K562 (cell line): ENCODE data around the gene C15orf62. TPM values are rescaled to one million over a fixed set of nuclear protein-coding genes. Genes with fewer than 3 reads are reported as not detected.
A peak's percentile ranks its signal among the peaks of the same experiment; 100 is the strongest.

Experiments
- ATAC-seq: fragments of 200-7000 bp; cut with Tn5 transposase; 3 replicates; pipeline ENCODE4 v1.9.1; 2020; ENCODE audit warnings: moderate library complexity
- BruUV-seq: library from RNA; stranded (reverse); fragments of 400-500 nt; replicated peaks from 2 replicates; lab custom pipeline; 2021; lab: Mats Ljungman, UMichigan
- CTCF ChIA-PET: fragments of 300-600 bp; formaldehyde crosslinking; extraction: SDS; loops from one replicate; lab custom pipeline; 2021; ENCODE audit warnings: low intra/inter-chr PET ratio; lab: Yijun Ruan, JAX
- POLR2A ChIA-PET: fragments of 300-600, 350-650 bp; sonication (Branson Sonifier 250); formaldehyde crosslinking; extraction: SDS; loops from one replicate; lab custom pipeline; 2021; ENCODE audit warnings: antibody characterized with exemption, inconsistent platforms; lab: Yijun Ruan, JAX
- DNase-seq, 4 experiments: peaks; one replicate each; pipeline versions ENCODE4 v3.0.0 to v3.0.0-alpha.2; 2011 to 2018; ENCODE audit warnings: low spot score in 3 of 4, mixed read lengths in 3 of 4; ENCODE audit errors: extremely low read depth in 1 of 4
- FAIRE-seq: peaks from 2 replicates; lab custom pipeline; 2011; peaks lifted over from hg19 to GRCh38; lab: Jason Lieb, UNC
- H2AFZ ChIP-seq: 2 replicates; pipeline ENCODE4 v1.6.0; 2011; ENCODE audit warnings: low read depth, low read length, control low read depth, inconsistent platforms
- H3K27ac ChIP-seq: fragments of 200-600 bp; 3 replicates; pipeline ENCODE4 v1.8.0; 2011; ENCODE audit warnings: low read depth, mild to moderate bottlenecking, control low read depth, inconsistent platforms, low read length, moderate library complexity, mixed read lengths; ENCODE audit errors: extremely low read depth
- H3K27me3 ChIP-seq, 2 experiments: fragments of 300-600 bp in 1 of 2; 2 replicates in 1 of 2; 3 replicates in 1 of 2; pipeline versions ENCODE4 v1.6.0 to v1.8.0; 2011; ENCODE audit warnings: inconsistent platforms in 2 of 2, low read length in 2 of 2, mild to moderate bottlenecking in 1 of 2, mixed read lengths in 1 of 2, moderate library complexity in 1 of 2; ENCODE audit not compliant: control insufficient read depth in 2 of 2, insufficient read depth in 2 of 2
- H3K36me3 ChIP-seq: fragments of 300-600 bp; 3 replicates; pipeline ENCODE4 v1.8.0; 2011; ENCODE audit warnings: mild to moderate bottlenecking, low read length, inconsistent platforms; ENCODE audit not compliant: control insufficient read depth, insufficient read depth
- H3K4me1 ChIP-seq, 2 experiments: fragments of 200-600 bp in 1 of 2; replicated peaks in 1 of 2; 2 replicates in 1 of 2; 3 replicates in 1 of 2; pipeline versions ENCODE4 v1.5.1 to v1.8.0; 2011; ENCODE audit warnings: inconsistent platforms in 2 of 2, low read length in 2 of 2, mild to moderate bottlenecking in 1 of 2, mixed read lengths in 1 of 2, moderate library complexity in 1 of 2; ENCODE audit not compliant: control insufficient read depth in 2 of 2, insufficient read depth in 2 of 2
- H3K4me2 ChIP-seq: 2 replicates; pipeline ENCODE4 v1.6.1; 2011; ENCODE audit warnings: low read length, control low read depth, inconsistent platforms, mixed read lengths; ENCODE audit not compliant: insufficient read depth
- H3K4me3 ChIP-seq: fragments of 200-600 bp; sonication (generic), shearing (Covaris generic); 2 replicates; pipeline ENCODE4 v1.5.1; 2016; ENCODE audit warnings: control low read depth, inconsistent platforms
- H3K79me2 ChIP-seq: fragments of 200-600 bp; 3 replicates; pipeline ENCODE4 v1.8.0; 2011; ENCODE audit warnings: low read length, inconsistent platforms; ENCODE audit not compliant: control insufficient read depth, insufficient read depth
- H3K9ac ChIP-seq, 2 experiments: 2 replicates each; pipeline versions ENCODE4 v1.6.0 to v1.6.1; 2011; ENCODE audit warnings: low read depth in 2 of 2, low read length in 2 of 2, control low read depth in 1 of 2, inconsistent platforms in 1 of 2, mild to moderate bottlenecking in 1 of 2, mixed read lengths in 1 of 2; ENCODE audit not compliant: insufficient read depth in 1 of 2
- H3K9me1 ChIP-seq: one replicate; pipeline ENCODE4 v1.6.0; 2011; ENCODE audit warnings: inconsistent platforms, mild to moderate bottlenecking, low read length, moderate library complexity; ENCODE audit not compliant: control insufficient read depth, insufficient read depth
- H3K9me3 ChIP-seq: replicated peaks from 2 replicates; pipeline ENCODE4 v1.5.1; 2011; ENCODE audit warnings: low read depth, low read length, inconsistent platforms; ENCODE audit not compliant: control insufficient read depth, insufficient read depth
- H4K20me1 ChIP-seq: replicated peaks from 2 replicates; pipeline ENCODE4 v1.6.1; 2011; ENCODE audit warnings: low read length, inconsistent platforms, mixed read lengths; ENCODE audit not compliant: control insufficient read depth, insufficient read depth
- ATF4 ChIP-seq: fragments of 450-650 bp; formaldehyde crosslinking; IDR thresholded peaks from 2 replicates; pipeline ENCODE4 v1.4.0; 2022; ENCODE audit warnings: mild to moderate bottlenecking, moderate library complexity
- CHAMP1 ChIP-seq: fragments of 450-650 bp; IDR thresholded peaks from 2 replicates; pipeline ENCODE4 v1.6.1; 2016; ENCODE audit warnings: mild to moderate bottlenecking
- CTCF ChIP-seq, 3 experiments: IDR thresholded peaks in 2 of 3; conservative IDR thresholded peaks in 1 of 3; 2 replicates each; pipeline ENCODE4 v1.5.1; 2011 to 2012; ENCODE audit warnings: low read length in 3 of 3, mild to moderate bottlenecking in 3 of 3, control low read depth in 2 of 3, improper control_type of control experiment in 1 of 3, inconsistent platforms in 1 of 3, low read depth in 1 of 3, mixed read lengths in 1 of 3, moderate library complexity in 1 of 3; ENCODE audit not compliant: insufficient read depth in 2 of 3
- RAD21 ChIP-seq, 2 experiments: fragments of 250-450 bp in 1 of 2; fragments of 450-650 bp in 1 of 2; sonication (Bioruptor Pico) in 1 of 2; formaldehyde crosslinking in 1 of 2; IDR thresholded peaks in 1 of 2; conservative IDR thresholded peaks in 1 of 2; 2 replicates each; pipeline versions ENCODE4 v1.4.0 to v1.8.0; 2020 to 2022; ENCODE audit warnings: mild to moderate bottlenecking in 2 of 2, moderate library complexity in 1 of 2
- STAT6 ChIP-seq: sonication (generic); formaldehyde crosslinking; IDR thresholded peaks from 2 replicates; pipeline ENCODE4 v1.8.1; 2023; ENCODE audit warnings: mild to moderate bottlenecking, missing genetic modification reagents
- ZBTB17 ChIP-seq: fragments of 450-650 bp; formaldehyde crosslinking; IDR thresholded peaks from 2 replicates; pipeline ENCODE4 v1.4.0; 2020; ENCODE audit warnings: mild to moderate bottlenecking
- ZNF263 ChIP-seq: sonication (generic); formaldehyde crosslinking; IDR thresholded peaks from 2 replicates; pipeline ENCODE4 v1.8.0; 2022; ENCODE audit warnings: mild to moderate bottlenecking, missing genetic modification reagents, borderline replicate concordance
- WGBS: fragments of 100-300 bp; shearing (Covaris generic); methylation state at CpG from one replicate; pipeline ENCODE4 v1.1.6; 2016; ENCODE audit warnings: low coverage, mixed read lengths; ENCODE audit not compliant: insufficient coverage; ENCODE audit errors: missing lambda C conversion rate; 5-methylcytosine and 5-hydroxymethylcytosine counted together
- in situ Hi-C: fragments of 300-500 bp; cut with MboI; formaldehyde crosslinking; loops from 4 replicates; pipeline ENCODE4 v1.15.0; 2018; ENCODE audit warnings: inconsistent platforms, mixed read lengths
- intact Hi-C: fragments of 100-400 bp; cut with micrococcal nuclease; formaldehyde crosslinking; loops from 2 replicates; pipeline ENCODE4 v1.14.2; 2022
- polyA plus RNA-seq, 8 experiments: library from polyadenylated mRNA; depleted of rRNA in 4 of 8; stranded (reverse) in 5 of 8; unstranded in 3 of 8; fragments of >200 nt; fragmentation: Nextera tagmentation in 2 of 8; fragmentation: Illumina TruSeq in 1 of 8; extraction: Ambion mirVana in 2 of 8; extraction: Trizol in 1 of 8; gene quantifications; 2 replicates each; pipeline versions ENCODE4 v1.2.1 to v1.2.3, GENCODE V29; 2011 to 2014; ENCODE audit warnings: inconsistent platforms in 1 of 8, missing spikeins in 1 of 8
- total RNA-seq, 7 experiments: library from RNA; depleted of rRNA in 6 of 7; stranded (reverse); fragments of >200 nt in 6 of 7; fragmentation: Illumina TruSeq in 2 of 7; extraction: Trizol in 2 of 7; gene quantifications; 2 replicates each; pipeline versions ENCODE4 v1.2.1 to v1.2.3, GENCODE V29; 2011 to 2021; ENCODE audit warnings: low replicate concordance in 1 of 7

The C15orf62 gene
- total and polyA plus RNA-seq, 9 of the 15 experiments (the other 6 are each of a cell fraction or from before 2014, with no cell fraction given): 0.01 to 0.76 (median 0.30) TPM; not detected in 1

GRCh38 chr15:40782609-40783227 is 12.9 kb downstream of the C15orf62 start (continued):
- TF ChIP-seq CHAMP1 (no peak), ZBTB17 (CRISPR knock-in tag) (no peak), ZNF263 (CRISPR knock-in tag) (peak; percentile 45; the same call in 1 of the 2 replicates)

GRCh38 chr15:40785164-40785563 is 15.4 kb downstream of the C15orf62 start:
- Histone ChIP-seq H3K36me3 (peaks cover 3% of the 10 kb centered on the region; the same call in 1 of the 3 replicates), H3K4me3 (no peak overlapping the region), H3K4me1 (peaks cover 7 to 11% of the 10 kb centered on the region in 2 experiments; a peak in 4 of 5 replicates), H2AFZ (no peak overlapping the region), H3K79me2 (peaks cover 4% of the 10 kb centered on the region; the same call in 1 of the 3 replicates), H3K27ac (no peak overlapping the region), H3K27me3 (no peaks in the 10 kb centered on the region), H3K4me2 (no peak overlapping the region), H4K20me1 (no peaks in the 10 kb centered on the region), H3K9ac (no peak overlapping the region), H3K9me3 (no peaks in the 10 kb centered on the region), H3K9me1 (no peaks in the 10 kb centered on the region)
- no TSS peak for BruUV-seq
- in situ Hi-C loops: no loop called here
- FAIRE-seq: no peak
- intact Hi-C loops: loop anchor here (1.0 to 10.0 kb wide), 3 partner anchors 72 to 270 kb away; no protein-coding TSS in a partner anchor
- 54% methylated on average over 3 of the region's 3 CpGs for WGBS
- ChIA-PET POLR2A (interaction anchor here (0.6 to 1.8 kb wide), 6 partner anchors 8 to 42 kb away, joined by 3 to 6 read pairs (median 3); partner anchors contain the start of genes DNAJC17, GCHFR and ZFYVE19), CTCF (interaction anchor here (0.6 to 5.1 kb wide), 3 partner anchors 58 to 108 kb away, joined by 3 to 66 read pairs (median 4); partner anchors contain the start of gene VPS18)
- ATAC-seq: no peak
- no peak for DNase-seq
- peak in 1 of 3 experiments; percentile 70; a peak in 2 of 6 replicates for TF ChIP-seq CTCF (IDR thresholded peaks at IDR 0.05 in 2 of 3, conservative IDR thresholded peaks at IDR 0.05 in 1 of 3; ENCODE audit: insufficient read depth in 2 of 3, low read depth in 1 of 3, low read length in 3 of 3)
- no peak for TF ChIP-seq STAT6
- peak; percentile 51 to 52; a peak in 3 of 4 replicates for TF ChIP-seq RAD21 (CRISPR knock-in tag; conservative IDR thresholded peaks at IDR 0.05 in 1 of 2, IDR thresholded peaks at IDR 0.05 in 1 of 2)
- TF ChIP-seq ATF4: no peak
